Thymus (tissue), 11 donors: ENCODE results near the gene SNX25. TPM values are rescaled to one million over a fixed set of nuclear protein-coding genes. Genes with fewer than 3 reads are reported as not detected.

Experiments
- DNase-seq, 9 donors: peaks; one replicate each; pipeline ENCODE4 v3.0.0-alpha.2; 2013; ENCODE audit warnings: low spot score in 9 of 9, low read depth in 6 of 9, missing footprints in 1 of 9
- H3K27ac ChIP-seq, 2 donors: one replicate each; pipeline ENCODE4 v1.5.1; 2013; ENCODE audit warnings: control low read depth in 1 of 2, low read depth in 1 of 2, low read length in 1 of 2, mild to moderate bottlenecking in 1 of 2, moderate library complexity in 1 of 2
- H3K27me3 ChIP-seq, 2 donors: one replicate each; pipeline ENCODE4 v1.5.1; 2013; ENCODE audit warnings: low read length in 1 of 2; ENCODE audit not compliant: control insufficient read depth in 2 of 2, insufficient read depth in 1 of 2
- H3K36me3 ChIP-seq, 2 donors: one replicate each; pipeline ENCODE4 v1.5.1; 2013; ENCODE audit warnings: low read length in 1 of 2, mild to moderate bottlenecking in 1 of 2, moderate library complexity in 1 of 2; ENCODE audit not compliant: control insufficient read depth in 2 of 2, insufficient read depth in 2 of 2
- H3K4me1 ChIP-seq, 2 donors: one replicate each; pipeline ENCODE4 v1.5.1; 2013; ENCODE audit warnings: low read length in 2 of 2; ENCODE audit not compliant: control insufficient read depth in 2 of 2, insufficient read depth in 2 of 2
- H3K4me3 ChIP-seq, 2 donors: one replicate each; pipeline ENCODE4 v1.5.1; 2013; ENCODE audit warnings: low read length in 2 of 2, control low read depth in 1 of 2, mild to moderate bottlenecking in 1 of 2
- H3K9me3 ChIP-seq, 2 donors: one replicate each; pipeline ENCODE4 v1.5.1; 2013; ENCODE audit warnings: low read length in 1 of 2, mild to moderate bottlenecking in 1 of 2; ENCODE audit not compliant: control insufficient read depth in 2 of 2, insufficient read depth in 1 of 2
- WGBS: extraction: QIAGEN DNeasy Blood & Tissue Kit; methylation state at CpG from one replicate; pipeline ENCODE4 v1.1.7; 2013; 5-methylcytosine and 5-hydroxymethylcytosine counted together
- polyA plus RNA-seq: library from polyadenylated mRNA; stranded (reverse); fragments of 200-250 nt; gene quantifications from one replicate; pipeline ENCODE4 v1.2.3, GENCODE V29; 2013
- total RNA-seq: library from RNA; stranded (reverse); fragments of 120-200 nt; gene quantifications from one replicate; pipeline ENCODE4 v1.2.4, GENCODE V29; 2013
- donor health status: healthy.

Gene SNX25
- total and polyA plus RNA-seq, 2 donors: 7.9 to 8.5 TPM

- WGBS: 98% methylated on average over 4 of the region's 4 CpGs
- Histone ChIP-seq H3K36me3 (peaks cover 17 to 48% of the 10 kb centered on the region in 2 donors), H3K9me3 (no peaks in the 10 kb centered on the region), H3K27ac (no peak overlapping the region), H3K4me1 (no peaks in the 10 kb centered on the region), H3K4me3 (no peak overlapping the region), H3K27me3 (no peaks in the 10 kb centered on the region)
- no peak for DNase-seq
These were observed 194.6 kb downstream of the SNX25 start for GRCh38 chr4:185404031-185404430.

GRCh38 chr4:185405296-185405999 is 196.1 kb downstream of the SNX25 start:
- WGBS: 97% methylated on average over 6 of the region's 6 CpGs
- H3K9me3 ChIP-seq: no peaks in the 10 kb centered on the region
- H3K27me3 ChIP-seq: no peaks in the 10 kb centered on the region
- no peak for DNase-seq
- H3K4me3 ChIP-seq: no peak overlapping the region
- H3K27ac ChIP-seq: no peak overlapping the region
- no peaks in the 10 kb centered on the region for H3K4me1 ChIP-seq
- H3K36me3 ChIP-seq: peaks cover 20 to 43% of the 10 kb centered on the region in 2 donors

- DNase-seq: no peak
- Histone ChIP-seq H3K4me1 (no peaks in the 10 kb centered on the region), H3K27ac (no peak overlapping the region), H3K9me3 (no peaks in the 10 kb centered on the region), H3K4me3 (no peak overlapping the region), H3K36me3 (peaks cover 25 to 37% of the 10 kb centered on the region in 2 donors), H3K27me3 (no peaks in the 10 kb centered on the region)
- 98% methylated on average over 2 of the region's 2 CpGs for whole genome bisulfite sequencing
These were observed 199.0 kb downstream of the SNX25 start for GRCh38 chr4:185408432-185408831.

GRCh38 chr4:185411849-185412248 is 202.5 kb downstream of the SNX25 start:
- no peak for DNase-seq
- Histone ChIP-seq H3K27ac (no peak overlapping the region), H3K27me3 (no peaks in the 10 kb centered on the region), H3K9me3 (no peaks in the 10 kb centered on the region), H3K4me1 (no peaks in the 10 kb centered on the region), H3K36me3 (peaks cover 16 to 42% of the 10 kb centered on the region in 2 donors), H3K4me3 (no peak overlapping the region)
- WGBS: 84% methylated on average over 5 of the region's 5 CpGs

- H3K27me3 ChIP-seq: no peaks in the 10 kb centered on the region
- H3K9me3 ChIP-seq: no peaks in the 10 kb centered on the region
- WGBS: 97% methylated on average over 5 of the region's 5 CpGs
- no peaks in the 10 kb centered on the region for H3K4me1 ChIP-seq
- H3K27ac ChIP-seq: no peak overlapping the region
- H3K36me3 ChIP-seq: peaks cover 21 to 48% of the 10 kb centered on the region in 2 donors
- no peak overlapping the region for H3K4me3 ChIP-seq
- no peak for DNase-seq
These were observed 203.0 kb downstream of the SNX25 start for GRCh38 chr4:185412412-185412811.

Other genes starting within 250 kb of the SNX25 start
- gene HELT, start 191.1 kb upstream of the SNX25 start, total RNA-seq: not detected
- gene HELT, start 191.1 kb upstream of the SNX25 start, polyA plus RNA-seq: 0.07 TPM
- 5.7 TPM for gene SLC25A4, start 66.3 kb upstream of the SNX25 start, total RNA-seq
- gene SLC25A4, start 66.3 kb upstream of the SNX25 start, polyA plus RNA-seq: 15.0 TPM
- 12.8 TPM for gene CFAP97, start 5.6 kb upstream of the SNX25 start, total RNA-seq
- gene CFAP97, start 5.6 kb upstream of the SNX25 start, polyA plus RNA-seq: 9.5 TPM
- 0.71 TPM for gene LRP2BP, start 186.3 kb downstream of the SNX25 start, total RNA-seq
- gene LRP2BP, start 186.3 kb downstream of the SNX25 start, polyA plus RNA-seq: 0.91 TPM
- gene ANKRD37, start 187.2 kb downstream of the SNX25 start, total RNA-seq: 11.0 TPM
- 13.6 TPM for gene ANKRD37, start 187.2 kb downstream of the SNX25 start, polyA plus RNA-seq
- gene UFSP2, start 216.4 kb downstream of the SNX25 start, total RNA-seq: 38.9 TPM
- 19.9 TPM for gene UFSP2, start 216.4 kb downstream of the SNX25 start, polyA plus RNA-seq